Activated T-cell treated with anti-CD3 and anti-CD28 coated beads for 4 hours (primary cell): ENCODE results near the gene PTDSS2.
"Not testable (repeated sequence)": the region's sequence is repeated elsewhere in the genome, so short reads cannot be mapped to it uniquely, and the experiment has no call there.

ENCODE experiments used
- DNase-seq: peaks from one replicate; pipeline ENCODE4 v3.0.0-alpha.2; 2020

PTDSS2 gene

GRCh38 chr11:452203-452744, 2.2 kb downstream of the PTDSS2 start:
- no peak for DNase-seq

GRCh38 chr11:452916-453527, 2.9 kb downstream of the PTDSS2 start:
- no peak for DNase-seq

GRCh38 chr11:453564-453963, 3.5 kb downstream of the PTDSS2 start:
- DNase-seq: no peak

GRCh38 chr11:454043-454442, 4.0 kb downstream of the PTDSS2 start:
- no peak for DNase-seq

GRCh38 chr11:454801-455565, 4.9 kb downstream of the PTDSS2 start:
- no peak for DNase-seq

GRCh38 chr11:455566-456147, 5.6 kb downstream of the PTDSS2 start:
- no peak for DNase-seq

- DNase-seq: no peak
Measured at GRCh38 chr11:456533-456932, 6.5 kb downstream of the PTDSS2 start.

GRCh38 chr11:457111-457760, 7.2 kb downstream of the PTDSS2 start:
- DNase-seq: no peak

- no peak for DNase-seq
Measured at GRCh38 chr11:459511-460220, 9.6 kb downstream of the PTDSS2 start.

- no peak for DNase-seq
Measured at GRCh38 chr11:460331-461199, 10.5 kb downstream of the PTDSS2 start.

GRCh38 chr11:461626-462025, 11.5 kb downstream of the PTDSS2 start:
- DNase-seq: no peak

- DNase-seq: no peak
Measured at GRCh38 chr11:462107-462890, 12.2 kb downstream of the PTDSS2 start.

- DNase-seq: no peak
Measured at GRCh38 chr11:464316-464715, 14.2 kb downstream of the PTDSS2 start.

- no peak for DNase-seq
Measured at GRCh38 chr11:465896-466530, 15.9 kb downstream of the PTDSS2 start.

- DNase-seq: no peak
Measured at GRCh38 chr11:468036-468435, 18.0 kb downstream of the PTDSS2 start.

GRCh38 chr11:468493-468892, 18.4 kb downstream of the PTDSS2 start:
- DNase-seq: no peak

GRCh38 chr11:469026-469683, 19.1 kb downstream of the PTDSS2 start:
- DNase-seq: not testable (repeated sequence)

GRCh38 chr11:469684-470560, 19.8 kb downstream of the PTDSS2 start:
- no peak for DNase-seq
